HG02973 (cell line): ENCODE data around the gene LYZ.
"Not testable (repeated sequence)": the region's sequence is repeated elsewhere in the genome, so short reads cannot be mapped to it uniquely, and the experiment has no call there.

ENCODE experiments used
- ATAC-seq: cut with Tn5 transposase; IDR thresholded peaks from one replicate; pipeline ENCODE4 v1.9.1; 2021; ENCODE audit warnings: moderate library complexity; ENCODE audit not compliant: unreplicated experiment

LYZ gene

GRCh38 chr12:69348162-69348938 lies at the start of gene LYZ:
TSS of gene LYZ (plus strand) at chr12:69348381. CDS start at chr12:69348409, 28 bp downstream.
- no peak for ATAC-seq

- ATAC-seq = no peak
Observed at GRCh38 chr12:69298947-69299346, 49.2 kb upstream of the LYZ start.

GRCh38 chr12:69304284-69304683 lies 43.9 kb upstream of the LYZ start:
- no peak for ATAC-seq

- ATAC-seq = no peak
Observed at GRCh38 chr12:69309461-69309860, 38.7 kb upstream of the LYZ start.

GRCh38 chr12:69313209-69313608 lies 35.0 kb upstream of the LYZ start:
- ATAC-seq = no peak

- not testable (repeated sequence) for ATAC-seq
Observed at GRCh38 chr12:69316784-69317183, 31.4 kb upstream of the LYZ start.

- not testable (repeated sequence) for ATAC-seq
Observed at GRCh38 chr12:69317233-69317632, 30.9 kb upstream of the LYZ start.

- no peak for ATAC-seq
Observed at GRCh38 chr12:69318225-69318624, 30.0 kb upstream of the LYZ start.

- ATAC-seq = no peak
Observed at GRCh38 chr12:69321351-69321750, 26.8 kb upstream of the LYZ start.

GRCh38 chr12:69324797-69325466 lies 23.2 kb upstream of the LYZ start:
- ATAC-seq = peak; percentile 95

GRCh38 chr12:69328426-69328825 lies 19.8 kb upstream of the LYZ start:
- no peak for ATAC-seq

GRCh38 chr12:69329669-69330428 lies 18.3 kb upstream of the LYZ start:
- ATAC-seq = no peak

GRCh38 chr12:69330475-69331473 lies 17.4 kb upstream of the LYZ start:
- peak; percentile 57 for ATAC-seq

- no peak for ATAC-seq
Observed at GRCh38 chr12:69331519-69331908, 16.7 kb upstream of the LYZ start.

- ATAC-seq = no peak
Observed at GRCh38 chr12:69331909-69332684, 16.1 kb upstream of the LYZ start.

- ATAC-seq = no peak
Observed at GRCh38 chr12:69332815-69333358, 15.3 kb upstream of the LYZ start.

GRCh38 chr12:69334158-69334557 lies 14.0 kb upstream of the LYZ start:
- ATAC-seq = no peak

GRCh38 chr12:69337311-69338090 lies 10.7 kb upstream of the LYZ start:
- ATAC-seq = no peak
